Kidney (tissue), 14 donors: ENCODE results near the gene ARHGEF10L. TPM values are rescaled to one million over a fixed set of nuclear protein-coding genes. Genes with fewer than 3 reads are reported as not detected.
A peak's percentile ranks its signal among the peaks of the same experiment; 100 is the strongest.

Experiments
- DNase-seq, 5 donors: peaks; one replicate each; pipeline ENCODE4 v3.0.0-alpha.2; 2013 to 2020
- FAIRE-seq: peaks from 2 replicates; lab custom pipeline; 2012; peaks lifted over from hg19 to GRCh38; lab: Jason Lieb, UNC
- H3K27ac ChIP-seq, 2 donors: one replicate each; pipeline ENCODE4 v1.7.0; 2013; ENCODE audit warnings: low read depth in 2 of 2, low read length in 2 of 2, inconsistent platforms in 1 of 2
- H3K27me3 ChIP-seq: one replicate; pipeline ENCODE4 v1.7.1; 2013; ENCODE audit warnings: low read length, inconsistent platforms; ENCODE audit not compliant: control insufficient read depth, insufficient read depth
- H3K36me3 ChIP-seq, 3 donors: one replicate each; pipeline versions ENCODE4 v1.7.0 to v1.7.1; 2013; ENCODE audit warnings: low read length in 3 of 3, control low read depth in 1 of 3, inconsistent platforms in 1 of 3; ENCODE audit not compliant: insufficient read depth in 3 of 3, control insufficient read depth in 2 of 3
- H3K4me1 ChIP-seq, 3 donors: one replicate each; pipeline versions ENCODE4 v1.7.0 to v1.7.1; 2013; ENCODE audit warnings: low read length in 3 of 3, inconsistent platforms in 1 of 3, low read depth in 1 of 3; ENCODE audit not compliant: control insufficient read depth in 2 of 3, insufficient read depth in 2 of 3
- H3K4me3 ChIP-seq, 3 donors: one replicate each; pipeline versions ENCODE4 v1.7.0 to v1.8.1; 2013; ENCODE audit warnings: low read length in 3 of 3, control low read depth in 1 of 3, inconsistent platforms in 1 of 3
- H3K9ac ChIP-seq, 3 donors: one replicate each; pipeline versions ENCODE4 v1.7.0 to v1.7.1; 2013; ENCODE audit warnings: low read length in 3 of 3, control low read depth in 1 of 3, inconsistent platforms in 1 of 3
- H3K9me3 ChIP-seq, 3 donors: one replicate each; pipeline versions ENCODE4 v1.7.0 to v1.7.1; 2013; ENCODE audit warnings: low read length in 3 of 3, control low read depth in 1 of 3, inconsistent platforms in 1 of 3; ENCODE audit not compliant: control insufficient read depth in 2 of 3, insufficient read depth in 1 of 3
- CTCF ChIP-seq: IDR thresholded peaks from 3 replicates; pipeline ENCODE4 v1.5.1; 2012; ENCODE audit warnings: mild to moderate bottlenecking, moderate library complexity, borderline replicate concordance; ENCODE audit not compliant: insufficient read depth; ENCODE audit errors: extremely low read depth
- intact Hi-C: fragments of 100-400 bp; cut with DNase I; formaldehyde crosslinking; loops from one replicate; pipeline ENCODE4 v1.11.1; 2022
- polyA plus RNA-seq: library from polyadenylated mRNA; stranded (reverse); fragments of 350-450 nt; fragmentation: Illumina TruSeq; extraction: RNeasy Lipid Tissue Mini Kit (QIAGEN cat#74804); gene quantifications from one replicate; pipeline ENCODE4 v1.2.3, GENCODE V29; 2014; ENCODE audit warnings: low read depth, low replicate concordance; ENCODE audit not compliant: insufficient read depth
- total RNA-seq: library from RNA; stranded (reverse); fragmentation: NEBNext Ultra II Directional; extraction: Animal tissue kit (Norgen Biotek cat#: 25700); gene quantifications from one replicate; pipeline ENCODE4 v1.2.1, GENCODE V29; 2021
- donor health status: control.
- donor health status: control.
- donor health status: control.
- donor health status: control.
- donor health status: control.
- donor health status: DM: yes; HTN: yes; CAD: no.
- donor health status: Normal renal cell carcinoma (clear cell type).

ARHGEF10L gene
- total and polyA plus RNA-seq, 2 donors from 2014 or later: 40.8 to 91.9 TPM

GRCh38 chr1:17717594-17718535 lies 178.4 kb downstream of the ARHGEF10L start:
- Histone ChIP-seq H3K27me3 (no peaks in the 10 kb centered on the region), H3K4me1 (no peaks in the 10 kb centered on the region), H3K4me3 (no peak overlapping the region), H3K27ac (no peak overlapping the region), H3K36me3 (no peaks in the 10 kb centered on the region), H3K9ac (peak overlapping the region in 1 of 3 donors; percentile 19), H3K9me3 (no peaks in the 10 kb centered on the region)
- intact Hi-C loops: no loop called here
- FAIRE-seq: no peak
- no peak for TF ChIP-seq CTCF
- peak in 4 of 5 donors; percentile 91 to 96 (median 94) for DNase-seq

- no peak for DNase-seq
- no peak for TF ChIP-seq CTCF
- Histone ChIP-seq H3K9ac (no peak overlapping the region), H3K4me3 (no peak overlapping the region), H3K27ac (no peak overlapping the region), H3K27me3 (no peaks in the 10 kb centered on the region), H3K36me3 (no peaks in the 10 kb centered on the region), H3K9me3 (no peaks in the 10 kb centered on the region), H3K4me1 (no peaks in the 10 kb centered on the region)
- intact Hi-C loops: no loop called here
- FAIRE-seq: no peak
Observed at GRCh38 chr1:17719874-17720273, 180.4 kb downstream of the ARHGEF10L start.

- no peak overlapping the region for H3K27ac ChIP-seq
- no peak for TF ChIP-seq CTCF
- no peaks in the 10 kb centered on the region for H3K9me3 ChIP-seq
- no peak for FAIRE-seq
- no peak overlapping the region for H3K4me3 ChIP-seq
- DNase-seq: no peak
- no peaks in the 10 kb centered on the region for H3K36me3 ChIP-seq
- H3K27me3 ChIP-seq: no peaks in the 10 kb centered on the region
- no peaks in the 10 kb centered on the region for H3K4me1 ChIP-seq
- intact Hi-C loops: no loop called here
- H3K9ac ChIP-seq: no peak overlapping the region
Observed at GRCh38 chr1:17721444-17721843, 181.9 kb downstream of the ARHGEF10L start.
